GM23248 (cell line): ENCODE data around the gene C16orf95. TPM values are rescaled to one million over a fixed set of nuclear protein-coding genes. Genes with fewer than 3 reads are reported as not detected.

Source experiments
- DNase-seq: peaks from one replicate; pipeline ENCODE4 v3.0.0-alpha.2; 2015
- H2AFZ ChIP-seq: fragments of 200-600 bp; sonication (generic); 2 replicates; pipeline ENCODE4 v1.6.1; 2016; ENCODE audit warnings: antibody characterized with exemption
- H3F3A ChIP-seq: fragments of 200-600 bp; sonication (generic); 2 replicates; pipeline ENCODE4 v1.6.1; 2016; ENCODE audit warnings: mild to moderate bottlenecking, antibody characterized with exemption, mixed run types; ENCODE audit not compliant: insufficient read depth
- H3K27ac ChIP-seq: fragments of 200-600 bp; sonication (generic); 2 replicates; pipeline ENCODE4 v1.5.1; 2016; ENCODE audit warnings: mild to moderate bottlenecking
- H3K27me3 ChIP-seq: fragments of 200-600 bp; sonication (generic); replicated peaks from 2 replicates; pipeline ENCODE4 v1.6.1; 2016; ENCODE audit warnings: mild to moderate bottlenecking; ENCODE audit not compliant: insufficient read depth
- H3K36me3 ChIP-seq: fragments of 200-600 bp; sonication (generic); 2 replicates; pipeline ENCODE4 v1.6.1; 2016; ENCODE audit warnings: low read depth, mild to moderate bottlenecking
- H3K4me1 ChIP-seq: fragments of 200-600 bp; sonication (generic); 2 replicates; pipeline ENCODE4 v1.6.1; 2016; ENCODE audit warnings: mild to moderate bottlenecking; ENCODE audit not compliant: insufficient read depth
- H3K4me2 ChIP-seq: fragments of 200-600 bp; sonication (generic); one replicate; pipeline ENCODE4 v1.6.1; 2016; ENCODE audit warnings: mild to moderate bottlenecking; ENCODE audit not compliant: unreplicated experiment
- H3K4me3 ChIP-seq: fragments of 200-600 bp; sonication (generic); 2 replicates; pipeline ENCODE4 v1.5.1; 2016; ENCODE audit warnings: mild to moderate bottlenecking
- H3K79me2 ChIP-seq: fragments of 200-600 bp; sonication (generic); 2 replicates; pipeline ENCODE4 v1.6.1; 2016; ENCODE audit warnings: mild to moderate bottlenecking; ENCODE audit not compliant: insufficient read depth
- H3K9ac ChIP-seq: fragments of 200-600 bp; sonication (generic); 2 replicates; pipeline ENCODE4 v1.6.1; 2016; ENCODE audit warnings: mild to moderate bottlenecking
- H3K9me2 ChIP-seq: fragments of 200-600 bp; sonication (generic); 2 replicates; pipeline ENCODE4 v1.6.1; 2016; ENCODE audit warnings: mixed run types, mild to moderate bottlenecking, moderate library complexity; ENCODE audit not compliant: insufficient read depth
- H3K9me3 ChIP-seq: fragments of 200-600 bp; sonication (generic); one replicate; pipeline ENCODE4 v1.6.1; 2017; ENCODE audit warnings: low read depth
- H4K20me1 ChIP-seq: fragments of 200-600 bp; sonication (generic); 2 replicates; pipeline ENCODE4 v1.6.0; 2016; ENCODE audit not compliant: insufficient read depth
- EZH2 ChIP-seq: fragments of 200-600 bp; sonication (generic); IDR thresholded peaks from 2 replicates; pipeline ENCODE4 v1.6.1; 2018; ENCODE audit warnings: antibody characterized with exemption, mild to moderate bottlenecking; ENCODE audit not compliant: insufficient read depth, poor library complexity, severe bottlenecking
- EZH2phosphoT487 ChIP-seq: fragments of 200-600 bp; sonication (generic); IDR thresholded peaks from 2 replicates; pipeline ENCODE4 v1.6.1; 2018; ENCODE audit warnings: antibody characterized with exemption, moderate library complexity, mild to moderate bottlenecking, low read depth; ENCODE audit not compliant: insufficient read depth
- WGBS, 2 experiments: methylation state at CpG; one replicate each; pipeline ENCODE4 v1.1.6; 2015 to 2017; ENCODE audit warnings: low lambda C conversion rate in 2 of 2, low coverage in 1 of 2; ENCODE audit errors: missing lambda C conversion rate in 2 of 2; 5-methylcytosine and 5-hydroxymethylcytosine counted together
- in situ Hi-C: fragments of 300-500 bp; cut with MboI; formaldehyde crosslinking; loops from 2 replicates; pipeline ENCODE4 v1.15.0; 2020
- polyA plus RNA-seq: library from polyadenylated mRNA; unstranded; fragments of >200 nt; fragmentation: Nextera tagmentation; extraction: Ambion mirVana; gene quantifications from 2 replicates; pipeline ENCODE4 v1.2.1, GENCODE V29; 2016
- total RNA-seq: library from RNA; depleted of rRNA; stranded (reverse); fragments of >200 nt; shearing (Covaris generic); gene quantifications from 2 replicates; pipeline ENCODE4 v1.2.3, GENCODE V29; 2014

The C16orf95 gene
- total and polyA plus RNA-seq, 2 experiments from 2014 or later: 5.1 to 9.2 TPM

- no peaks in the 10 kb centered on the region for H3K4me1 ChIP-seq
- TF ChIP-seq EZH2 (no peak), EZH2phosphoT487 (no peak)
- 17 to 21% methylated on average over 3 to 8 of the region's 8 CpGs for WGBS, 2 experiments
These were observed 30.2 kb downstream of the C16orf95 start for GRCh38 chr16:87286839-87287626.

GRCh38 chr16:87284183-87284582 lies 33.0 kb downstream of the C16orf95 start:
- Histone ChIP-seq H3K36me3 (no peaks in the 10 kb centered on the region), H3K4me1 (no peaks in the 10 kb centered on the region), H3K9me2 (no peaks in the 10 kb centered on the region), H4K20me1 (no peaks in the 10 kb centered on the region), H3K4me2 (no peak overlapping the region), H3K4me3 (no peak overlapping the region), H3K27ac (no peak overlapping the region), H3K9ac (no peak overlapping the region), H3K9me3 (no peaks in the 10 kb centered on the region), H3F3A (no peaks in the 10 kb centered on the region), H3K27me3 (no peaks in the 10 kb centered on the region), H2AFZ (no peak overlapping the region), H3K79me2 (no peaks in the 10 kb centered on the region)
- in situ Hi-C loops: no loop called here
- no peak for TF ChIP-seq EZH2phosphoT487
- TF ChIP-seq EZH2: no peak
- 50 to 71% methylated on average over 2 of the region's 2 CpGs for WGBS, 2 experiments
- DNase-seq: no peak

More at GRCh38 chr16:87286839-87287626, 30.2 kb downstream of the C16orf95 start:
- no peak overlapping the region for H3K27ac ChIP-seq
- H3K9ac ChIP-seq: no peak overlapping the region
- DNase-seq: no peak
- H3K9me3 ChIP-seq: no peaks in the 10 kb centered on the region
- in situ Hi-C loops: loop anchor here (5.0 kb wide), 1 partner anchor 720 kb away; the partner anchor contains the start of gene FOXC2
- H3K36me3 ChIP-seq: no peaks in the 10 kb centered on the region
- H3K27me3 ChIP-seq: no peaks in the 10 kb centered on the region
- no peaks in the 10 kb centered on the region for H4K20me1 ChIP-seq
- no peak overlapping the region for H2AFZ ChIP-seq
- H3K79me2 ChIP-seq: no peaks in the 10 kb centered on the region
- no peak overlapping the region for H3K4me3 ChIP-seq
- H3F3A ChIP-seq: no peaks in the 10 kb centered on the region
- H3K9me2 ChIP-seq: no peaks in the 10 kb centered on the region
- no peak overlapping the region for H3K4me2 ChIP-seq

DNA sequence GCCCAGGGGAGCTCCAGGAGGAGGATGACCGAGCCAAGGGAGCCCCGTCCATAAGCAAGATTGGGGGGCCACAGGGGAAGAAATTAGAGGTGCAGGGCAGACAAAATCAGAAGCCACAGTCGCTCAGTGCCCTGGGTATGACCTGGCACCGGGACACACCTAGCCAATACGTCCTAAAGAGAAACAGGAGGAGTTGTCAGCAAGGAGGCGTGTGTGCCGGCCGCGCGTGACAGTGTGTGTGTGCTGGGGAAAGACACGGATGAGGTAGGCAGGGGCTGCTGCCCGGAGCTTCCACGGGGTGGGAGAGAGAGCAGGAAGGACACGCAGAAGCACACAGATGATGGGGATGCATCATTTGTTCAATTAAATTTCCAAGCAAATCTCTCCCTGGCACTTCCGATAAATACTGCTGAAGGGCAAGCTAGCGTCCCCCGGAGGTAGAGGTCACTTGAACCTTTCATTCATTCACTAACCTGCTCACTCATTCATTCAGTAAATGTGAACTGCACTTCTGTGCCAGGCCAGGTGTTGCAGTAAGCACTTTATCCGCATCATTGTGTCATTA lies 38.0 kb downstream of the C16orf95 start:
- Histone ChIP-seq H3K9me3 (no peaks in the 10 kb centered on the region), H3K4me3 (no peak overlapping the region), H3K4me2 (no peak overlapping the region), H2AFZ (no peak overlapping the region), H4K20me1 (no peaks in the 10 kb centered on the region), H3K9ac (no peak overlapping the region), H3K79me2 (no peaks in the 10 kb centered on the region), H3K27me3 (no peaks in the 10 kb centered on the region), H3F3A (no peaks in the 10 kb centered on the region), H3K27ac (no peak overlapping the region), H3K36me3 (no peaks in the 10 kb centered on the region), H3K4me1 (no peaks in the 10 kb centered on the region), H3K9me2 (no peaks in the 10 kb centered on the region)
- TF ChIP-seq EZH2phosphoT487: no peak
- TF ChIP-seq EZH2: no peak
- DNase-seq: no peak
- in situ Hi-C loops: no loop called here
- 61 to 70% methylated on average over 18 of the region's 18 CpGs for WGBS, 2 experiments

DNA sequence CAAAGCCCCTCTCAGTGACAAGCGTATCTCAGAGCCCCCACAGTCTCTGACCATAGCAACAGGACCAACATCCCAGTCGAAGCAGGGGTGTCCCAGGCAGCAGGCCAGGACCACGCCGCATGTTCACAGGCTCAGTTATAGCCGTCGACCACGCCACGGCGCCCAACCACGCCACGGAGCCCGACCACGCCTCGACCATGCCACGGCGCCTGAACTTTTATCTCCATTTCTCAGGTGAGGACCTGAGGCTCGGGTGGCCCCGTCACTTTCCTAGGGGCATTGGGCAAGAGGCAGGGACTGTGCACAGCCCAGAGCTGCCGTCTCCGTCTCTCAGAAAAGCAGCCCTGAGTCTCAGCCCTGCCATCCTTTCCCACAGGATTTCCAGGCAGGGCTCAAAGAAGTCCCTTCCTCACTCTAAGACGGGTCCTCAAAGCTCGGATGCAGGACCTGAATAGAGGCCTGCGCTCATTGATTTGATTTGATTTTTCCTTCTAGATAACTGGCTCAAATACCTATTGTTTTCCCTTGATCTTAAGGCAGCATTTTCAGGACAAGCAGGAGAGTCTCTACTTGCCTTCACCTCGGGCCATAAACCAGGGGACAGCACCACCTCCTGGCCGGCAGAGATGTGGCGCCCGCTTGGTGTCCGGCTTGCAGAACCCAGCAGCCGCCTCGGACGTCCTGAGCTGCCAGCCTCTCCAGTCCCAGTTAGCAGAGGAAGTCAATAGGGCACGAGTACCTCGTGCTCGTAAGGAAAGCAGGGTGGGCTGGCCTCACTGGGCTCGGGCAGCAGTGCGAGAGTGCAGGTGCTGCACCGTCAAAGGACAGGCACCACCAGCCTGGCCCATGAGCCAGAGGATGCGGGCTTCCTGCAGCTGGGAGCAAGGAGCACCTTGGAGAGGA lies 38.8 kb downstream of the C16orf95 start:
- H3K4me2 ChIP-seq: no peak overlapping the region
- in situ Hi-C loops: no loop called here

More for the DNA sequence above, 38.8 kb downstream of the C16orf95 start:
- no peak overlapping the region for H2AFZ ChIP-seq
- peak; percentile 88 for DNase-seq
- no peaks in the 10 kb centered on the region for H3K36me3 ChIP-seq
- H3K9ac ChIP-seq: no peak overlapping the region
- 54 to 60% methylated on average over 35 to 38 of the region's 38 CpGs for WGBS, 2 experiments
- H3K4me1 ChIP-seq: no peaks in the 10 kb centered on the region
- no peaks in the 10 kb centered on the region for H3K79me2 ChIP-seq
- H3F3A ChIP-seq: no peaks in the 10 kb centered on the region
- no peaks in the 10 kb centered on the region for H3K9me2 ChIP-seq
- H3K4me3 ChIP-seq: no peak overlapping the region
- H3K27ac ChIP-seq: no peak overlapping the region
- no peaks in the 10 kb centered on the region for H4K20me1 ChIP-seq
- TF ChIP-seq EZH2phosphoT487 (no peak), EZH2 (no peak)
- H3K27me3 ChIP-seq: no peaks in the 10 kb centered on the region
- H3K9me3 ChIP-seq: no peaks in the 10 kb centered on the region
